NT2/D1 (cell line): ENCODE data around the gene BDNF.

Experiments used
- DNase-seq: peaks from one replicate; pipeline ENCODE4 v3.0.0-alpha.2; 2011; ENCODE audit warnings: low read depth, low spot score
- H3K27me3 ChIP-seq: 2 replicates; pipeline ENCODE4 v1.6.0; 2011; ENCODE audit warnings: mild to moderate bottlenecking; ENCODE audit not compliant: insufficient read length, insufficient read depth
- H3K36me3 ChIP-seq: 2 replicates; pipeline ENCODE4 v1.6.1; 2011; ENCODE audit warnings: mild to moderate bottlenecking, low read length, mixed read lengths; ENCODE audit not compliant: insufficient read depth, insufficient read length
- H3K4me1 ChIP-seq: 2 replicates; pipeline ENCODE4 v1.5.1; 2011; ENCODE audit not compliant: insufficient read depth, insufficient read length
- H3K4me3 ChIP-seq: 2 replicates; pipeline ENCODE4 v1.5.1; 2011; ENCODE audit warnings: low read depth; ENCODE audit not compliant: insufficient read length
- H3K9ac ChIP-seq: 2 replicates; pipeline ENCODE4 v1.6.0; 2011; ENCODE audit warnings: low read depth; ENCODE audit not compliant: insufficient read length
- H3K9me3 ChIP-seq: 2 replicates; pipeline ENCODE4 v1.5.1; 2011; ENCODE audit warnings: mild to moderate bottlenecking, low read length; ENCODE audit not compliant: insufficient read depth
- SUZ12 ChIP-seq: IDR thresholded peaks from 2 replicates; pipeline ENCODE4 v1.6.1; 2011; ENCODE audit not compliant: insufficient read length, insufficient read depth; ENCODE audit errors: extremely low read depth
- YY1 ChIP-seq: IDR thresholded peaks from 2 replicates; pipeline ENCODE4 v1.6.1; 2011; ENCODE audit not compliant: insufficient read length, insufficient read depth
- ZNF274 ChIP-seq: IDR thresholded peaks from 2 replicates; pipeline ENCODE4 v1.6.1; 2011; ENCODE audit warnings: mild to moderate bottlenecking, low read depth, low read length

Gene BDNF

GRCh38 chr11:27612932-27613880 is 87.0 kb downstream of the BDNF start:
- Histone ChIP-seq H3K4me1 (no peaks in the 10 kb centered on the region), H3K4me3 (no peak overlapping the region), H3K27me3 (no peaks in the 10 kb centered on the region), H3K9ac (no peak overlapping the region), H3K9me3 (no peaks in the 10 kb centered on the region), H3K36me3 (no peaks in the 10 kb centered on the region)
- no peak for DNase-seq
- TF ChIP-seq YY1 (no peak), SUZ12 (no peak), ZNF274 (no peak)

- DNase-seq: no peak
- no peaks in the 10 kb centered on the region for H3K9me3 ChIP-seq
- H3K36me3 ChIP-seq: no peaks in the 10 kb centered on the region
- H3K4me3 ChIP-seq: no peak overlapping the region
- H3K9ac ChIP-seq: no peak overlapping the region
- H3K27me3 ChIP-seq: no peaks in the 10 kb centered on the region
- no peaks in the 10 kb centered on the region for H3K4me1 ChIP-seq
- TF ChIP-seq ZNF274 (no peak), SUZ12 (no peak), YY1 (no peak)
These were observed 88.3 kb downstream of the BDNF start for GRCh38 chr11:27611947-27612455.

- Histone ChIP-seq H3K27me3 (no peaks in the 10 kb centered on the region), H3K36me3 (no peaks in the 10 kb centered on the region), H3K4me3 (no peak overlapping the region), H3K4me1 (no peaks in the 10 kb centered on the region), H3K9ac (no peak overlapping the region), H3K9me3 (no peaks in the 10 kb centered on the region)
- DNase-seq: no peak
- TF ChIP-seq ZNF274 (no peak), YY1 (no peak), SUZ12 (no peak)
These were observed 88.9 kb downstream of the BDNF start for GRCh38 chr11:27611390-27611789.

GRCh38 chr11:27610946-27611345 is 89.3 kb downstream of the BDNF start:
- H3K9ac ChIP-seq: no peak overlapping the region
- no peak overlapping the region for H3K4me3 ChIP-seq
- no peak for DNase-seq

GRCh38 chr11:27610280-27610679 is 90.0 kb downstream of the BDNF start:
- Histone ChIP-seq H3K36me3 (no peaks in the 10 kb centered on the region), H3K9me3 (no peaks in the 10 kb centered on the region), H3K9ac (no peak overlapping the region), H3K27me3 (no peaks in the 10 kb centered on the region), H3K4me1 (no peaks in the 10 kb centered on the region), H3K4me3 (no peak overlapping the region)
- no peak for TF ChIP-seq SUZ12
- no peak for TF ChIP-seq ZNF274
- no peak for TF ChIP-seq YY1
- no peak for DNase-seq

More at GRCh38 chr11:27610946-27611345, 89.3 kb downstream of the BDNF start:
- Histone ChIP-seq H3K4me1 (no peaks in the 10 kb centered on the region), H3K27me3 (no peaks in the 10 kb centered on the region), H3K36me3 (no peaks in the 10 kb centered on the region), H3K9me3 (no peaks in the 10 kb centered on the region)
- TF ChIP-seq ZNF274: no peak
- no peak for TF ChIP-seq YY1
- TF ChIP-seq SUZ12: no peak

GRCh38 chr11:27608951-27609350 is 91.3 kb downstream of the BDNF start:
- no peak overlapping the region for H3K4me3 ChIP-seq
- H3K27me3 ChIP-seq: no peaks in the 10 kb centered on the region
- no peaks in the 10 kb centered on the region for H3K36me3 ChIP-seq
- H3K9me3 ChIP-seq: no peaks in the 10 kb centered on the region
- no peak for DNase-seq
- no peak overlapping the region for H3K9ac ChIP-seq
- no peaks in the 10 kb centered on the region for H3K4me1 ChIP-seq
- TF ChIP-seq SUZ12 (no peak), ZNF274 (no peak), YY1 (no peak)

GRCh38 chr11:27605422-27605821 is 94.8 kb downstream of the BDNF start:
- no peak overlapping the region for H3K9ac ChIP-seq
- H3K9me3 ChIP-seq: no peaks in the 10 kb centered on the region
- H3K4me1 ChIP-seq: no peaks in the 10 kb centered on the region
- TF ChIP-seq ZNF274: no peak
- TF ChIP-seq SUZ12: no peak
- TF ChIP-seq YY1: no peak
- H3K4me3 ChIP-seq: no peak overlapping the region
- no peaks in the 10 kb centered on the region for H3K27me3 ChIP-seq
- DNase-seq: no peak
- H3K36me3 ChIP-seq: no peaks in the 10 kb centered on the region
